ENCODE results near the gene CDC42BPA. TPM values are rescaled to one million over a fixed set of nuclear protein-coding genes. Genes with fewer than 3 reads are reported as not detected.

Gene CDC42BPA
- polyA plus RNA-seq, 6 donors from 2014 or later = 0.03 to 0.74 (median 0.48) TPM; not detected in 2

DNA sequence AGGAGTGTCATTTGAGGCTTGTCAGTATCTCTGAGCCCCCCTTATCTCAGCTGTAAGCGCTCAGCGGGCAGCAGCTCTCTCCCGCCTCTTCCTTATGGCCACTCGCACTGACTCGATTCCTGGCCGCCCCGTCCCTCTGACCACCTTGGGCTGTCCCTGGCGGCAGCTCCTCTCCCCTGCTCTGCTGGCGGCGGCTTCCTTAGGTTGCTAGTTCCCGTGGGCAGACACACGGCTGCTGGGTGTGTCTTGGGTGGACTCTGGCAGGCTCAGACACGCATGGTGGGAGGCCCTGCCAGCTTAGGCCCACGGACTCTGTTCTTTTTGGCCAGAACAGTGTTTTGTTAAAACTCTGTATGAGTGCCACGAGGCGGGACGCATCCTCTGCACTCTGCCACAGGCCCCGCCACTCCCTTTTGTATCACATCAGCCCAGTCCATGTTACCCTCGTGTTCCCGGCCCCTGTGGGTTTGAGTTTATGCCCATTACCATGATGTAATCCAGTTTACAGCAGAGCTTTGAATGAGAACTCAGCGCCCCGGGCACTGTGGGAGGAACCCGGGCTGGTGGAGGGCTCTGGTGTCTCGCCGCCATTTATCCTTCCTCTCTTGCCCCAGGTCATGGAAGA, 332.3 kb downstream of the CDC42BPA start:
- Mint-ChIP-seq H3K36me3 (peaks cover 0 to 16% of the 10 kb centered on the region in 2 donors), H3K9me3 (no peaks in the 10 kb centered on the region), H3K4me3 (peak overlapping the region in 1 of 8 donors; percentile 69), H3K27me3 (no peaks in the 10 kb centered on the region), H3K27ac (peak overlapping the region in 3 of 6 donors; percentile 20 to 60 (median 32)), H3K4me1 (peaks cover 16 to 33% (median 16%) of the 10 kb centered on the region in 3 donors)
- no peak for DNase-seq
- ATAC-seq (ENCODE audit: low read depth in 2 of 2) = no peak

DNA sequence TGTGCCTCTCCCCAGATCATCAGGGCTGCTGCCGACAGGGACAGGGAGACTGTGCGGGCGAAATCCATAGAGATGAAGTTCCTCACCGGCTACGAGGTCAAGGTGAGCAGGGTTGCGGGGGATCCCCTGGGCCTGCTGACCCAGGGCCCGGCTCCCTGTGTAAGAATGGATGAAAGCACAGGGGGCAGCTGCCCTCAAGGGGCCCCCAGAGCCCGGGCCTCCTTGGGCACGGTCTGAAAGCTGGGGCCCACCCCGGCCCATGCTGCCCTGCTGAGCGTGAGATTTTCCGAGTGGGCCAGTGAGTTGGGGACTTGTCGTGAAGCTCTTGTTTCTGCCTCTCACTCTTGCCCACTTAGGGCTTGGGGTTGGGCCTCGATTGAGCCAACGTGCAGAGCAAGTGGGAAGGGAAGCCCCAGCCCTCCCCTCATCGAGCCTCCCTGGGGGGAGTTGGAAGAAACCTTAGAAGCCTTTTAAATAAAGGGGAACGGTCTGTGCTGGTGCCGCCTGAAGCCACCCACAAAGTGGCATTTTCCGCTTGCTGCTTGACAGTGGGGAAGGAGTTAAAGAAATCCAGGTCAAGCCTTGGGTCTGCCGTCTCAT, 333.0 kb downstream of the CDC42BPA start:
- peaks cover 0 to 16% of the 10 kb centered on the region in 2 donors for H3K36me3 Mint-ChIP-seq
- no peak overlapping the region for H3K4me3 Mint-ChIP-seq
- no peak for ATAC-seq (ENCODE audit: low read depth in 2 of 2)
- no peaks in the 10 kb centered on the region for H3K27me3 Mint-ChIP-seq
- H3K9me3 Mint-ChIP-seq = no peaks in the 10 kb centered on the region
- peak overlapping the region in 2 of 6 donors; percentile 18 to 60 for H3K27ac Mint-ChIP-seq
- DNase-seq = no peak
- peaks cover 12 to 27% (median 13%) of the 10 kb centered on the region in 3 donors for H3K4me1 Mint-ChIP-seq

DNA sequence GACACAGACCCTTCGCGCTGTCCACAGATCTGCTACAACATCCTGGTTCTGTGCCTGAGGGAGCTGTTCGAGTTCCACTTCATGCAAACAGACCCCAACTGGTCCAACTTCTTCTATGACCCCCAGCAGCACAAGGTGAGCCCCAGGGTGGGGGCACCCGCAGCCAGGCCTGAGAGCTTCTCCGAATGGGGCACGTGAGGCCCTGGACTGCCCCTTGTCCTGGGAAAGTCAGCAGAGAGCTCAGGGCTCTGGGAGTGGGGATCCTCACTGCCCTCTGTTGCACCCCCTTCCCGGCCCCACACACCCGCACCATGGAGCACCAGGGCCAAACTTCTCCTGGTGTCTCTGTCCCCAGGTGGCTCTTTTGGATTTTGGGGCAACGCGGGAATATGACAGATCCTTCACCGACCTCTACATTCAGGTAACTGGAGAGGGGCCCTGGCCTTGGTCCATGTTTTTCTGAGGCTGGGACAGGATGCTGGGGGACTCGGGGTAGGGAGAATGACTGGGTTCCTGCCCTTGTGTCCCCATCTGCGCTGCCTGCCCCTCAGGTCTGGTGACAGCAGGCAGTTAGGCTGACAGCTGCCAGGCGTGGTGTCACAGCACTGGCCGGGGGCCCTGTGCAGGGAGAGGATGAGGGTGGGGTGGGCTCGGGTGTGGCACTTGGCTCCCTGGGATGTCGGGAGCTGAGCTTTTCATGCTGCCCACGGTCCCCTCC, 333.6 kb downstream of the CDC42BPA start:
- Mint-ChIP-seq H3K27me3 (no peaks in the 10 kb centered on the region), H3K9me3 (no peaks in the 10 kb centered on the region), H3K4me1 (peaks cover 6 to 21% (median 6%) of the 10 kb centered on the region in 3 donors), H3K4me3 (no peak overlapping the region), H3K27ac (peak overlapping the region in 3 of 6 donors; percentile 18 to 41 (median 24)), H3K36me3 (peaks cover 0 to 16% of the 10 kb centered on the region in 2 donors)
- DNase-seq (no peak), ATAC-seq (ENCODE audit: low read depth in 2 of 2) (no peak)

- H3K9me3 Mint-ChIP-seq = no peaks in the 10 kb centered on the region
- no peak for ATAC-seq (ENCODE audit: low read depth in 2 of 2)
These were observed 334.3 kb downstream of the CDC42BPA start for GRCh38 chr1:226983992-226984364.

DNA sequence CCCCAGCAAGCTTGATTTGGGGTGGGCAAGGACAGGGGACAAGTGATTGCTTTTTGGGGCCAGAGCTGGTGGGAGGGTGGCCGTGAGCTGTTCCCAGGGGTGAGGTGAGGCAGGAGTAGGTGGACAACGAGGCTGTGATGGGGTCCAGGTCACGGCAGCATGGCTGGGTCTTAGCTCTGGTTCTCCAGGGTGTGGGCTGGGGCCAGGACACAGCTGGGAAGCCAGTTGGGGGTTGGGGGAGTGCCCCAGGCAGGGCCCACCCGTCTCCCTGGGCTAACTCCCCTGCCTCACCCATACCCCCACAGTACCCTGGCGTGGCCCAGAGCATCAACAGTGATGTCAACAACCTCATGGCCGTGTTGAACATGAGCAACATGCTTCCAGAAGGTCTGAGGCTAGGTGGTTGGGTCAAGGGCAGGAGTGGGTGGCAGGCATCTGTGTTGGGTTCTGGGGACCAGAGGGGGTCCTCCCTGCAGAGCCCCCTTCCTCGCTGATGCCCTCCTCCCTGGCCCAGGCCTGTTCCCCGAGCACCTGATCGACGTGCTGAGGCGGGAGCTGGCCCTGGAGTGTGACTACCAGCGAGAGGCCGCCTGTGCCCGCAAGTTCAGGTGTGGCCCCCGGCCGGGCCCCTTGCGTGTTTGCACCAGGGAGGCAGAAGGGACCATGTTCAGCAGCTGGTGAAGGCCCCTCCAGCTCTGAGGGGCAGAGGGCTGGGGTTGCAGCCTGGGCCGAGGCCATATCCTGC, 334.9 kb downstream of the CDC42BPA start:
- H3K36me3 Mint-ChIP-seq = peaks cover 0 to 16% of the 10 kb centered on the region in 2 donors
- H3K4me3 Mint-ChIP-seq = no peak overlapping the region
- no peak for DNase-seq
- peak overlapping the region in 1 of 6 donors; percentile 51 for H3K27ac Mint-ChIP-seq
- no peaks in the 10 kb centered on the region for H3K9me3 Mint-ChIP-seq
- ATAC-seq (ENCODE audit: low read depth in 2 of 2) = no peak
- peaks cover 0 to 8% (median 0%) of the 10 kb centered on the region in 3 donors for H3K4me1 Mint-ChIP-seq
- H3K27me3 Mint-ChIP-seq = no peaks in the 10 kb centered on the region

More at GRCh38 chr1:226983992-226984364, 334.3 kb downstream of the CDC42BPA start:
- peaks cover 0 to 16% of the 10 kb centered on the region in 2 donors for H3K36me3 Mint-ChIP-seq
- H3K4me1 Mint-ChIP-seq = peaks cover 0 to 14% (median 0%) of the 10 kb centered on the region in 3 donors
- no peaks in the 10 kb centered on the region for H3K27me3 Mint-ChIP-seq
- DNase-seq = no peak
- peak overlapping the region in 3 of 6 donors; percentile 18 to 33 (median 20) for H3K27ac Mint-ChIP-seq
- H3K4me3 Mint-ChIP-seq = no peak overlapping the region

DNA sequence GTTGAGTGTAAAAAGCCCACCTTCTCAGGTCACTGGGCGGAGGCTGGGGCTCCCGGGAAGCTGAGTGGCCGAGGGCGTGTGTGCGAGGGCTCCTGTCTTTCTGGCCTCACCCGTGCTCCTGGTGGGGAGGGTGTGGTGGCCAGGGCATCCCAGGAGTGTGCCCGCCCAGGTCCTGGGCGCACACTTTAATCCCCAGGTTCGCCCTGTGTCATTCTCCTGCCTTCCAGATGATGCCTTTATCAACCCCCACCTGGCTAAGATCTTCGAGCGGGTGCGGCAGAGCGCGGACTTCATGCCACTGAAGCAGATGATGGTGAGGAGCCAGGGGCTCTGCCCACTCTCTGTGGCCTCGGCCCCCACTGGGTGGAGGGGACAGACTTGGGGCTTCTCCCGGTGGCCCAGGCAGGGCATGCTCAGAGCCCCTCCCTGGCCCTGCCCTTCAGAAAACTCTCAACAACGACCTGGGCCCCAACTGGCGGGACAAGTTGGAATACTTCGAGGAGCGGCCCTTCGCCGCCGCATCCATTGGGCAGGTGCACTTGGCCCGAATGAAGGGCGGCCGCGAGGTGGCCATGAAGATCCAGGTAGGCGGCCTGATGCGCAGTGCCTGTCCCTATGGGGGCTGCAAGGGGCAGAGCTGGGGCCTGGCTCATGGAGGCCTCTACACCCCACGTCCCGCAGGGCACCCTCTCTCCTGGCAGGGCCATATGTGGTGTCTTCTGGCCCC, 335.7 kb downstream of the CDC42BPA start:
- Mint-ChIP-seq H3K27me3 (no peaks in the 10 kb centered on the region), H3K36me3 (peaks cover 0 to 16% of the 10 kb centered on the region in 2 donors), H3K4me1 (peaks cover 0 to 4% (median 2%) of the 10 kb centered on the region in 3 donors), H3K4me3 (no peak overlapping the region), H3K9me3 (no peaks in the 10 kb centered on the region), H3K27ac (peak overlapping the region in 2 of 6 donors; percentile 32 to 51)
- ATAC-seq (ENCODE audit: low read depth in 2 of 2) = no peak
- no peak for DNase-seq

- H3K36me3 Mint-ChIP-seq = peaks cover 0 to 12% of the 10 kb centered on the region in 2 donors
- DNase-seq (no peak), ATAC-seq (ENCODE audit: low read depth in 2 of 2) (no peak)
- no peak overlapping the region for H3K27ac Mint-ChIP-seq
- H3K4me1 Mint-ChIP-seq = peaks cover 0 to 4% (median 0%) of the 10 kb centered on the region in 3 donors
- H3K4me3 Mint-ChIP-seq = no peak overlapping the region
- no peaks in the 10 kb centered on the region for H3K9me3 Mint-ChIP-seq
- H3K27me3 Mint-ChIP-seq = no peaks in the 10 kb centered on the region
These were observed 336.5 kb downstream of the CDC42BPA start for GRCh38 chr1:226981838-226982237.

GRCh38 chr1:226981386-226981817, 336.9 kb downstream of the CDC42BPA start:
- DNase-seq (no peak), ATAC-seq (ENCODE audit: low read depth in 2 of 2) (no peak)
- no peaks in the 10 kb centered on the region for H3K9me3 Mint-ChIP-seq
- peaks cover 0 to 4% (median 0%) of the 10 kb centered on the region in 3 donors for H3K4me1 Mint-ChIP-seq
- peaks cover 0 to 8% of the 10 kb centered on the region in 2 donors for H3K36me3 Mint-ChIP-seq
- H3K27me3 Mint-ChIP-seq = no peaks in the 10 kb centered on the region
- H3K4me3 Mint-ChIP-seq = no peak overlapping the region
- no peak overlapping the region for H3K27ac Mint-ChIP-seq

- Mint-ChIP-seq H3K27ac (no peak overlapping the region), H3K4me3 (no peak overlapping the region), H3K36me3 (peaks cover 0 to 1% of the 10 kb centered on the region in 2 donors), H3K9me3 (no peaks in the 10 kb centered on the region), H3K4me1 (peaks cover 0 to 4% (median 0%) of the 10 kb centered on the region in 3 donors), H3K27me3 (no peaks in the 10 kb centered on the region)
- DNase-seq (no peak), ATAC-seq (ENCODE audit: low read depth in 2 of 2) (no peak)
These were observed 337.5 kb downstream of the CDC42BPA start for GRCh38 chr1:226980565-226981385.

GRCh38 chr1:226980122-226980560, 338.2 kb downstream of the CDC42BPA start:
- no peak for ATAC-seq (ENCODE audit: low read depth in 2 of 2)
- no peak for DNase-seq
- Mint-ChIP-seq H3K4me1 (peaks cover 0 to 4% (median 0%) of the 10 kb centered on the region in 3 donors), H3K27ac (peak overlapping the region in 1 of 6 donors; percentile 15), H3K27me3 (no peaks in the 10 kb centered on the region), H3K9me3 (no peaks in the 10 kb centered on the region), H3K4me3 (no peak overlapping the region), H3K36me3 (no peaks in the 10 kb centered on the region)

DNA sequence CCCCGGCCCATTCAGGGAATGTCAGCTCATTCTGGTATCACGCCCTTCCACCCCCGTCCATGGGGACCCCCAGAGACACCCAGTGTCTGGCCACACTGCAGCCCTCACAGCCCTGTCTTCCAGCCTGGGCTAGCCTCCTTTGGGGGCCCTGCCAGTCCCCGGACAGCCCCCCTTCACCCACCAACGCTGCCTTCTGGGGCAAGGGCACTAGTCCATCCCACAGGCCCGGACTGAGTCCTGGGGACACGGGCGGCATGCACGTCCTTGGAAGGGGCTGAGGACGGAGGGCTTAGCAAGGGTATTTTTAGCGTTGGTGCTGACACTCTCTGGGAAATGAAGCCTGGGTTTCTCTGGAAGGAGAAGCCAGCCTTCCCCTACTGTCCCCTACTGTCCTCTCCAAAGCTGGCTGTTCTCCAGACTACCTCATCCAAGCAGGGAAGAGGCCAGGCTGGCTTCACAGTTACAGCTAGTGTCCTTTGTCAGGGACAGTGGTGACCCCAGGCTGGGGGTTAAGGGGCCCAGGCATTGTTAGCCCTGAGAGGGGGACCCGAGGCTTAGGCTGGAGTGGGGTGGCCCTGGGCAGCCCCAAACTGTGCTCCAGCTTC, 338.7 kb downstream of the CDC42BPA start:
- H3K4me1 Mint-ChIP-seq = peaks cover 0 to 4% (median 0%) of the 10 kb centered on the region in 3 donors
- no peaks in the 10 kb centered on the region for H3K36me3 Mint-ChIP-seq
- H3K9me3 Mint-ChIP-seq = no peaks in the 10 kb centered on the region
- no peak for ATAC-seq (ENCODE audit: low read depth in 2 of 2)
- no peak overlapping the region for H3K4me3 Mint-ChIP-seq
- H3K27me3 Mint-ChIP-seq = no peaks in the 10 kb centered on the region
- no peak for DNase-seq
- H3K27ac Mint-ChIP-seq = peak overlapping the region in 1 of 6 donors; percentile 15

Measured in naive B cell (primary cell).